A673 (cell line): Measurements from ENCODE around the gene CUTA. TPM values are rescaled to one million over a fixed set of nuclear protein-coding genes. Genes with fewer than 3 reads are reported as not detected.

ENCODE experiments used
- BruUV-seq: library from RNA; stranded (reverse); fragments of 400-500 nt; replicated peaks from 2 replicates; lab custom pipeline; 2021; lab: Mats Ljungman, UMichigan
- CTCF ChIA-PET: fragments of 300-600 bp; sonication (Branson Sonifier 250); formaldehyde crosslinking; loops from one replicate; lab custom pipeline; 2022; ENCODE audit warnings: antibody characterized with exemption; lab: Charles Lee
- POLR2A ChIA-PET: fragments of 300-600 bp; sonication (Branson Sonifier 250); formaldehyde crosslinking; loops from one replicate; lab custom pipeline; 2022; ENCODE audit warnings: antibody characterized with exemption; ENCODE audit not compliant: low non-redundant PET; lab: Charles Lee
- DNase-seq: peaks from one replicate; pipeline ENCODE4 v3.0.0-alpha.2; 2015; ENCODE audit warnings: low spot score
- H3K27ac ChIP-seq: fragments of 200-600 bp; sonication (generic); 2 replicates; pipeline ENCODE4 v1.5.1; 2016; ENCODE audit warnings: mixed run types, low read depth, mild to moderate bottlenecking, mixed read lengths, antibody characterized with exemption, low read length; ENCODE audit not compliant: poor library complexity, severe bottlenecking
- H3K27me3 ChIP-seq: fragments of 200-600 bp; sonication (generic); replicated peaks from 2 replicates; pipeline ENCODE4 v1.6.1; 2017; ENCODE audit warnings: mixed run types, low read depth, mild to moderate bottlenecking, mixed read lengths, antibody characterized with exemption, low read length; ENCODE audit not compliant: insufficient read depth, poor library complexity
- H3K36me3 ChIP-seq: fragments of 200-600 bp; sonication (generic); 2 replicates; pipeline ENCODE4 v1.6.1; 2016; ENCODE audit warnings: mixed run types, mild to moderate bottlenecking, mixed read lengths, antibody characterized with exemption, low read length; ENCODE audit not compliant: insufficient read depth, poor library complexity, severe bottlenecking
- H3K4me1 ChIP-seq: fragments of 200-600 bp; sonication (generic); 2 replicates; pipeline ENCODE4 v1.6.1; 2017; ENCODE audit warnings: mixed run types, mild to moderate bottlenecking, mixed read lengths, antibody characterized with exemption, low read length; ENCODE audit not compliant: insufficient read depth, poor library complexity, severe bottlenecking
- H3K4me3 ChIP-seq: fragments of 200-600 bp; sonication (generic); 2 replicates; pipeline ENCODE4 v1.5.1; 2016; ENCODE audit warnings: low read depth, mixed run types, mild to moderate bottlenecking, mixed read lengths, low read length; ENCODE audit not compliant: poor library complexity, severe bottlenecking
- H3K9me3 ChIP-seq: fragments of 200-600 bp; sonication (generic); 2 replicates; pipeline ENCODE4 v1.6.1; 2016; ENCODE audit warnings: mixed run types, low read depth, mild to moderate bottlenecking, mixed read lengths, antibody characterized with exemption, low read length; ENCODE audit not compliant: poor library complexity, severe bottlenecking
- CTCF ChIP-seq: fragments of 300-800, 200-600 bp; sonication (generic); conservative IDR thresholded peaks from 2 replicates; pipeline ENCODE4 v1.5.1; 2017; ENCODE audit warnings: low read depth, mild to moderate bottlenecking, antibody characterized with exemption, low read length, moderate library complexity, mixed read lengths
- EZH2 ChIP-seq: fragments of 200-600 bp; sonication (generic); IDR thresholded peaks from 2 replicates; pipeline ENCODE4 v1.6.1; 2017; ENCODE audit warnings: borderline replicate concordance, low read depth, mild to moderate bottlenecking, mixed read lengths, antibody characterized with exemption, low read length; ENCODE audit not compliant: poor library complexity, severe bottlenecking
- intact Hi-C: fragments of 100-400 bp; cut with micrococcal nuclease; formaldehyde crosslinking; loops from one replicate; pipeline ENCODE4 v1.10.0; 2022; ENCODE audit not compliant: unreplicated experiment
- total RNA-seq: library from RNA; stranded (reverse); gene quantifications from 2 replicates; pipeline ENCODE4 v1.2.3, GENCODE V29; 2021

The CUTA gene
- total RNA-seq, 1 experiment from 2014 or later, result 221 TPM

- ChIA-PET POLR2A (no interaction called here), CTCF (no interaction called here)
- no TSS peak for BruUV-seq
- Histone ChIP-seq H3K9me3 (no peaks in the 10 kb centered on the region), H3K27me3 (no peaks in the 10 kb centered on the region), H3K36me3 (peaks cover 51% of the 10 kb centered on the region), H3K4me3 (no peak overlapping the region), H3K27ac (no peak overlapping the region), H3K4me1 (no peaks in the 10 kb centered on the region)
- no peak for TF ChIP-seq EZH2
- TF ChIP-seq CTCF, result no peak
- no peak for DNase-seq
- intact Hi-C loops, result no loop called here
These were observed 25.1 kb upstream of the CUTA start for GRCh38 chr6:33443025-33443424.

DNA sequence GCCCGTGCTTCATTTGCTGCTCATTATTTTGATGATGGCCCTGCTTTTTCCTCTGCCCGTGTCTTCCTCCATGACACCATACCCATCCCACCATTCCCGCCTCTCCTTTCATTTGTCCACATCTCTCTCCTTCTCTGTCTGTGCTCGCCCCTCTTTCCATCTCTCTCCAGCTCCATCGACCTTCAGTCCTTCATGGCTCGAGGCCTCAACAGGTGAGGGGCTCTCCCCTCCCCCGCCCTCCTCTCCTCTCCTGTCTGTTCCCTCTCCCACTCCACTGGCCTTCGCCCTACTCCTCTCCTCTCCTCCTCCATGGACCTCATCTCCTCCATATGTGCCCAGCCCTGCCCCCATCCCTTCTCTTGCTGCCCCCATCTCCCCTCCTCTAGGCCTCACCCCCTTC, 24.4 kb upstream of the CUTA start:
- H3K4me3 ChIP-seq, result no peak overlapping the region
- POLR2A ChIA-PET, result no interaction called here
- peaks cover 53% of the 10 kb centered on the region for H3K36me3 ChIP-seq
- TF ChIP-seq CTCF (no peak), EZH2 (no peak)
- DNase-seq, result no peak
- H3K9me3 ChIP-seq, result no peaks in the 10 kb centered on the region
- no peak overlapping the region for H3K27ac ChIP-seq
- intact Hi-C loops, result no loop called here
- H3K27me3 ChIP-seq, result no peaks in the 10 kb centered on the region
- no TSS peak for BruUV-seq
- H3K4me1 ChIP-seq, result no peaks in the 10 kb centered on the region
- CTCF ChIA-PET, result no interaction called here

DNA sequence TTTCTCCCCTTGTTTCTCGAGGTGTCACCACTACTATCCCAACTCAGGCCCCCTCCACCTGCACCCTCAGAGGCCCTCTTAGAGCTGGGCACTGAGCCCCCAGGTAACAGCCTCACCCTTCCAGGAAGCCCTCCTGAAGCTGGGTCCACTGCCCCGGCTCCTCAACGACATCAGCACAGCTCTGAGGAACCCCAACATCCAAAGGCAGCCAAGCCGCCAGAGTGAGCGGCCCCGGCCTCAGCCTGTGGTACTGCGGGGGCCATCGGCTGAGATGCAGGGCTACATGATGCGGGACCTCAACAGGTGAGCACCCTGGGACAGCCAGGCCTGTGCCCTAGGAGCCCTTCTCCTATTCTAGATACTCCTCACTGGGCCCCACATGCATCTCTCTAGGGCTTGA, 23.6 kb upstream of the CUTA start:
- Histone ChIP-seq H3K36me3 (peaks cover 61% of the 10 kb centered on the region), H3K4me3 (no peak overlapping the region), H3K27me3 (no peaks in the 10 kb centered on the region), H3K4me1 (no peaks in the 10 kb centered on the region), H3K9me3 (no peaks in the 10 kb centered on the region), H3K27ac (no peak overlapping the region)
- TF ChIP-seq EZH2, result no peak
- no peak for TF ChIP-seq CTCF
- intact Hi-C loops, result no loop called here
- ChIA-PET POLR2A (no interaction called here), CTCF (no interaction called here)
- no TSS peak for BruUV-seq
- DNase-seq, result no peak
